Ramos (cell line): ENCODE results near the gene CLEC16A.

Experiments
- in situ Hi-C: fragments of 300-500 bp; cut with MboI; formaldehyde crosslinking; loops from one replicate; pipeline ENCODE4 v1.14.3; 2022; ENCODE audit warnings: low sequenced_read_pairs; ENCODE audit not compliant: unreplicated experiment

Gene CLEC16A

DNA sequence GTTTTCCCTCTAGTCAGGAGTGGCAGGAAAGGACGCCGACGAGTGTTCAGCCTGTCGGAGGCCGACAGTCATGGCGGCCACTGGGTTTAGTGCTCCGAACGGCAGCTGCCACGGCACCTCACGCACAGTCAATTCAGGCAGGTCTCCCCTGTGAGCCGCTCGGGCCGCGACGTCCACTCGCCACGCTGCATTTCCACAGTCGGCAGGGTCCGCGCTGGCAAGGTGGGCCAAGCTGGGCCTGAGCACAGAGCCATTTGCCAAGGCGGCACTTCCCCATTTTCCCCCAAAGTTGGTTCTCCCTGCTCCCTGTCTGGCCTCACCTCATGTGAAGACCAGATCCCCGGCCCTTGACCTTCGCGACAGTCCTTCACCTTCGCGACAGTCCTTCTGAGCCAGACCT lies 229.8 kb downstream of the CLEC16A start:
- in situ Hi-C loops: no loop called here

DNA sequence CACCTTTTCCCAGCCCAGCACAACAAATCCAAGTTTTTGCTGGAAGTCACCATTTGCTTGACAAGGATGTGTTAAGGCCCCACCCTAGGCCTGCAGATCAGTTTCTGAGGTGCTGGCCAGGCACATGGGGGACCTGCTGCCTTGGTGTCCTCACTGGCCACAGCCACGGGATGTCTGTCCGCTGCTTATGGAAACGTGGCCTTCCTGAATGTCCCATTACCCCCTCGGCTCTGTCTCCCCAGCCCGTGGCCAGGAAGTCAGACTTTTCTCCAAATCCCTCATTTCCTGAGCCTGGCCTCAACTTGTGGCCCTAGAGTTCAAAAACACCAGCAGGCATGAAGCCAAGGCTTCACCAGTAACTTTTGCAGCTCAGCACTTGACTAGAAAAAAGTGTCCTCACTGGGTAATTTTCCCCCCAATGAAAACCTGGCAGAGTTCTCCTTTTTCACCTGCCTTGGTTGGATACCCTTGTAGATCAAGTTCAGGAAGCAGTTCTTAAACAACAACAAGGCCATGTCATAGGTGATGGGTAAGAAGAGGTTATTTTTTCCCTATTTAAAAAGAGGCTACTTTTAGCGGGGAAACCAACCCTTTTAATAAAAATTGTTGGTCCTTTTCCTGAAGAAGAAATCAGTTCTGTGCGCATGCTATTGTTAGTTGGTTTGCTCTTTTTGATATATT lies 230.9 kb downstream of the CLEC16A start:
- in situ Hi-C loops: no loop called here

DNA sequence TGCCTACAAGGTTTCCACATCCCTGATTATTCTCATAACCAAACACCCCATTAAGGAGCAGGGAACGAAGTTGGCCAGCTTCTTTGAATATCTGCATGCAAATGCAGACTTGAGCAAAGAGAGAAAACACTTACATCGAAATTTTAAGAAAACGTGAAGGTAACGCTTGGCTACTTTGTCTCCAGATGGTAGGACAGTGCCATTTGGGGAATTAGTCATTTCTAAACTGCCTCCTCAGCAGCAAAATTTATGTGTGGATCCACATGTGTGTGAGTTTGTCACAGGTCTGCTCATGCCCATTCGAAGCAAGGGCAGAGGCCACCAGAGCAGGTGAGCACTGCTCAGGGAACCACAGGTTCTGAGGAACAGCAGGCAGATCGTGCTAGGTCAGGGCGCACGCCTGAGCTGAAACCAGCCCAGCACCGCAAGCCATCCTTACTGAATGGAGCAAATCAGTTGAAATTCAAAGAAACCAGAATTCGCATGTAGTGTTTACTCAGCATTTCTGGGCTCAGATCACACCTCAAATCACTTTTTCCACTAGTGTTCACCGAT lies 231.5 kb downstream of the CLEC16A start:
- in situ Hi-C loops: no loop called here

GRCh38 chr16:11177578-11178160 lies 233.3 kb downstream of the CLEC16A start:
- in situ Hi-C loops: no loop called here

GRCh38 chr16:11178424-11178823 lies 234.1 kb downstream of the CLEC16A start:
- in situ Hi-C loops: no loop called here

- in situ Hi-C loops: no loop called here
Observed at GRCh38 chr16:11179574-11179973, 235.2 kb downstream of the CLEC16A start.

GRCh38 chr16:11180489-11180888 lies 236.1 kb downstream of the CLEC16A start:
- in situ Hi-C loops: no loop called here

GRCh38 chr16:11181242-11181898 lies 237.0 kb downstream of the CLEC16A start:
- in situ Hi-C loops: no loop called here

DNA sequence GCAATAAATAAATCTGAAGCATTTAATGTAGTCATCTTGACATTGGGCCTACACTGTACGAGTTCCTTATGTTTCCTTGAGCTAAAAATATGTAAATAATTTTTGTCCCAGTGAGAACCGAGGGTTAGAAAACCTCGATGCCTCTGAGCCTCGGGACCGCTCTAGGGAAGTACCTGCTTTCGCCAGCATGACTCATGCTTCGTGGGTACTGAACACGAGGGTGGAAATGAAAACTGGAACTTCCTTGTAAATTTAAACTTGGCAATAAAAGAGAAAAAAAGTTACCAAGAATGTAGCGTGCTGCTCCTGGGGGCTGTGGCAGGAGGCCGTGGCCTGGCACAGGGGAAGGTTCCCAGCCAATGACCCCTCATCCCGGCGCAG lies 237.5 kb downstream of the CLEC16A start:
- in situ Hi-C loops: no loop called here

GRCh38 chr16:11182411-11182810 lies 238.0 kb downstream of the CLEC16A start:
- in situ Hi-C loops: no loop called here

DNA sequence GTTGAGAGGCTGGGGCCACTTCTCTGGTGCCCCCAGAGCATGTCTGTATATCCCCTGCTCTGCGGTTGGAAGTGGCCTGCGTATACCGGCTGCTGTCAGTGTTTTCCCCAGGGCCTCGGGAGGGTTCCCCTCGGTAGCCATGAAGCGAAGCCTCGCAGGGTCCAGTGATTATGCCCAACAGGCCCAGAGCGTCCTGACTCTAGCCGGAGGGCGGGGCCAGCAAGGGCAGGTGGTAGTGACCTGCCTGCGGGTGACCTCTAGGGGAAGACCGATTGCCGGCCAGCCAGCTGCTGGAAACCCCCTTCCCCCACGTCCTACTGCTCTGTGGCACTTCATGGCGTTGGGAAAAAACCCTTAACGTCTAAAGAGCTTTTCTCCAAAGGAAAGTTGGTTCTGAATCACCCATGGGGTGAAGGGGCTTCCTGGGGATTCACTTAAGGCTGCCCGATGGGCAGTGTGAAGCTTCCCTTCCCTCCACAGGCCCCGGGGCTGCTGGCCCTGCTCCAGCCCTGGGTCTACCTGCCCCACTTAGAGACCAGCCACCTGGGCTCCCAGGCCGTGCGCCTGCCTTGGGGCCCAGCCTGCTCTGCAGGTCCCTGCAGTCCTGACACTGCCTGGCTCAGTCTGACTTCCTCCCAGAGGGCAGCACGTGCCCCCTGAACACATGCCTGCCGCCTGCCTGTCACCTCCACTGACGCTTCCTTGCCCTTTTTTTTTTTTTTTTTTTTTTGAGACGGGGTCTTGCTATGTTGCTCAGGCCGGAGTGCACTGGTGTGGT lies 238.9 kb downstream of the CLEC16A start:
- in situ Hi-C loops: no loop called here

GRCh38 chr16:11183951-11184350 lies 239.6 kb downstream of the CLEC16A start:
- in situ Hi-C loops: no loop called here

DNA sequence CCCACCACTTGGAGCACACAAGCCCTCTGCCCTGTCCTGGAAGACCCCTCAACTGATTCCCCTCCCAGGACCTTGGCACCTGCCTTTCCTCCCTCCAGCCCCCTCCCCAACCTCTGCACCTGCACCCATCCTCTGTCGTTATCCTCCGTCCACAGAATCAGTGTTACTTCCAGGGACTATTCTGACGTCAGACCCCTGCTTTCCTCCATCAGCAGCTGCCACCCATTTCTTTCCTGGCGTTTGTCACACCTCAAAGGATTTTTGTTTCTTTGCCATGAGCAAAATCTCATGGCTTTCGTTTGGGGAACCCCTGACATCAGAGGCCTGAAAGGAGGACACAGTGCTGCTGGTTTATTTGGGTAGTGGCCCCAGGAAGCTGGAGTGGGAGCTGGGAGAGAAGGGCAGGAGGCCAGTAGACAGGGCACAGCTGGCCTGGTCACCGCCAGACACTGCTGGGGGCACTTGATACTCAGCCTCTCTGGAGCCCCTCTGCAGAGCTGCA lies 243.2 kb downstream of the CLEC16A start:
- in situ Hi-C loops: no loop called here

DNA sequence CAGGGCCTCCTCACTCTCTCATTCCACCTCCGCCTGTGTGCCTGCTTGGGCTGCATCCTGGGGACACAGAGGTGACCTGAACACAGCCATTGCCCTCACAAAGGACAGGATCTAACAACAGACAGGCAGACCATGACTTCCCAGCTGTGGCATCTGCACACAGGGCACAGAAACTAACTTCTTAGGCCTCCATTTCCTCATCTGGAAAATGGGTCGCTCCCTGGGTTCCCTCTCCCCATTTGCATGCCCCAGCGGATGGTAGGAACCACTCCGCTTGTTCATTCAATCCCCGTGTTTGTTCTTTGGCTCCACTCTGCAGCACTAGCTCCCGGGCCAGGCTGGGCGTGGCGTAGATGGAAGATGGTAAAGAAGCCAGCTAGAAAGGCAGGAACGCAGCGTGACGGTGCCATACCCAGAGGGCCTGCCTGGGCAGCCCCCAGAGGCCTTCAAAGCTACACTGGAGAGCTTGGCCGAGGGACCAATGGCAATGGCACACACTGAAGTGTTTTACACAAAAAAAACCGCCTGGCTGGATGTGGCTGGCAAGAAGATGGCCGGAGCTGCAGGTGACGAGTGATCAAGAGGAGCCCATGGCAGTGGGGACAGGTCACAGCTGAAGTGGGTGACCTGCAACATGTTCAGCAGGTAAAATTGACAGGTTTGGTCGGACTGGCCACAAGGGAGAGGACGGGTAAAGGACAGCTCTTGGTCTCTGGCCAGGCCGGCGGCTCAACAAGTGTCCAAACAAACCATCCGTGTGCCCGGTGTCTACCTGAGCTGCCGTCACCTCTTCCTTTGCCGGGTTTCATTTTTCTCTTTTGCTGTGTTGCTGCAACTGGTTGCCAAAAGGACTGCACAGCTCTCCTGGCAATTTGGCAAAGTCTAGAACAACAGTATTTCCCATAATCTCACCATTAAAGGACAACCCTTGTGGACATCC lies 244.7 kb downstream of the CLEC16A start:
- in situ Hi-C loops: no loop called here

- in situ Hi-C loops: no loop called here
Observed at GRCh38 chr16:11190588-11191560, 246.5 kb downstream of the CLEC16A start.

DNA sequence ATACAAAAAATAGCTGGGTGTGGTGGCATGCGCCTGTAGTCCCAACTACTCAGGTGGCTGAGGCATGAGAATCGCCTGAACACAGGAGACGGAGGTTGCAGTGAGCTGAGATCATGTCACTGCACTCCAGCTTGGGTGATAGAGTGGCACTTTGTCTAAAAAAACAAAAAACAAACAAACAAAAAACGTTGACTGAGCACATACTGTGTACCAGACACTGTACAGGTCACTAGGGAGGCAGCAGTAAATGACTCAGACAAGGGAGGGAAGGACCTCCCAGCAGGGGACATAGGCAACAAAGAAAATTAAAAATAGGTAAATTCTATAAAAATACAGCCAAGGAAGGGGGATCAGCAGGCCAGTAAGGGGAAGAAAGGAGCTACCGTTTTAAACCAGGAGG lies 247.3 kb downstream of the CLEC16A start:
- in situ Hi-C loops: no loop called here

- in situ Hi-C loops: no loop called here
Observed at GRCh38 chr16:11193494-11193893, 249.1 kb downstream of the CLEC16A start.

- in situ Hi-C loops: no loop called here
Observed at GRCh38 chr16:11194913-11195312, 250.5 kb downstream of the CLEC16A start.
